Thyroid gland (tissue), 4 donors: ENCODE data around the gene GLIPR2. TPM values are rescaled to one million over a fixed set of nuclear protein-coding genes. Genes with fewer than 3 reads are reported as not detected.

ENCODE experiments used
- DNase-seq, 2 donors: peaks; one replicate each; pipeline ENCODE4 v3.0.0-alpha.2; 2019
- H3K27ac ChIP-seq, 3 donors: fragments of 200-600 bp; sonication (generic); 1 replicate in 2 of 3; 2 replicates in 1 of 3; pipeline ENCODE4 v1.5.1; 2016 to 2019; ENCODE audit warnings: mild to moderate bottlenecking in 1 of 3, moderate library complexity in 1 of 3
- H3K27me3 ChIP-seq: fragments of 200-600 bp; sonication (generic); one replicate; pipeline ENCODE4 v1.5.1; 2019
- H3K36me3 ChIP-seq, 2 donors: fragments of 200-600 bp; sonication (generic); one replicate each; pipeline ENCODE4 v1.5.1; 2016 to 2019
- H3K4me1 ChIP-seq, 2 donors: fragments of 200-600 bp; sonication (generic); one replicate each; pipeline ENCODE4 v1.5.1; 2017 to 2019
- H3K4me3 ChIP-seq, 3 donors: fragments of 200-600 bp; sonication (generic); replicated peaks in 1 of 3; 1 replicate in 2 of 3; 2 replicates in 1 of 3; pipeline ENCODE4 v1.5.1; 2016; ENCODE audit warnings: mild to moderate bottlenecking in 1 of 3
- H3K9me3 ChIP-seq: fragments of 200-600 bp; sonication (generic); one replicate; pipeline ENCODE4 v1.5.1; 2017
- CTCF ChIP-seq, 6 experiments: fragments of 200-600 bp in 3 of 6; fragments of 450-650 bp in 3 of 6; sonication (generic) in 3 of 6; IDR thresholded peaks; one replicate each; pipeline ENCODE4 v1.5.1; 2016 to 2019; ENCODE audit warnings: antibody characterized with exemption in 6 of 6, mild to moderate bottlenecking in 2 of 6, inconsistent platforms in 1 of 6, moderate library complexity in 1 of 6
- POLR2A ChIP-seq, 2 donors: fragments of 450-650 bp; IDR thresholded peaks; one replicate each; pipeline ENCODE4 v1.6.1; 2017; ENCODE audit warnings: antibody characterized with exemption in 2 of 2, mild to moderate bottlenecking in 2 of 2, moderate library complexity in 1 of 2
- WGBS, 2 donors: methylation state at CpG; one replicate each; pipeline ENCODE4 v1.1.5; 2017; 5-methylcytosine and 5-hydroxymethylcytosine counted together
- intact Hi-C: fragments of 100-400 bp; cut with DNase I; formaldehyde crosslinking; loops from one replicate; pipeline ENCODE4 v1.15.1; 2023
- total RNA-seq, 4 donors: library from RNA; depleted of rRNA; stranded (reverse); fragments of >200 nt; gene quantifications; one replicate each; pipeline ENCODE4 v1.2.3, GENCODE V29; 2016

GLIPR2 gene
- total RNA-seq, 4 donors from 2014 or later = 15.6 to 25.1 (median 20.4) TPM

DNA sequence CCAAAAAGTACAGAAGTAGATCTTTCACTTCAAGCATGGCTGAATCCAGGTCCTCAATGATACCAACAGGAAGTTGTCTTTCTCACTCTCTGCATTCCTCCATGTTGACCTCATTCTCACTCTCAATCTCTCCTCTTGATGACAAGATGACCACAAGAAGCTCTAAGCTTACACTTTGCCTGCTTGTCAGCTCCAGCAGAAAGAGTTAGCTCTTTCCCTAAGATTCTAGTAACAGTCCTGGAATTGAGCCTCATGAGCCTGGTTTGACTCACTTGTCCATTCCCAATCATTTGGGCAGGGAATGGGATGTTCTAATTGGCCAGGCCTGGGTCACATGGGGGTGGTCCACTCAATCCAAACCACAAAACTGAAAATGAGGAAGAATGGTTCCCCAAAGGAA is 50.9 kb downstream of the GLIPR2 start:
- Histone ChIP-seq H3K27ac (peak overlapping the region; percentile 6 to 56 (median 48)), H3K4me1 (peaks cover 17 to 22% of the 10 kb centered on the region in 2 donors), H3K27me3 (no peaks in the 10 kb centered on the region), H3K36me3 (no peaks in the 10 kb centered on the region), H3K9me3 (no peaks in the 10 kb centered on the region), H3K4me3 (no peak overlapping the region)
- TF ChIP-seq POLR2A (IDR thresholded peaks at IDR 0.05) = no peak
- no peak for TF ChIP-seq CTCF (IDR thresholded peaks at IDR 0.05)
- no peak for DNase-seq
- intact Hi-C loops = no loop called here

DNA sequence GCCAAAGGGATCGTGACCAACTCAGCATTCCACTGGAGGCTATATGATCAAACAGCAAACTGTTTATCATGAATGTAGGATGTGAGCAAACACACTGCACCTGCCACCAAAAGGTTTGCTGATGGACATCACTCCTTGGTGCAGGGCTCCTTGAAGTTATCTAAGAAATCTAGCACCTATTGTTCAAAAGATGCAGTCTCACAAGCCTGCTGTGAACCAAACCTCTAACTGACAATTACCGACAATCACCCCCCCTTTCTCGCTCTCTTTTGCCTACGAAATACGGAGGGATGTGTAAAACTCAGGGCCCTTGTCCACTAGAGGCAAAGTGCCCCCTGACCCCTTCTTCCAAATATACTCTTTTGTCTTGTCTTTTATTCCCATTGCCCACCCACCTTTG is 51.7 kb downstream of the GLIPR2 start:
- intact Hi-C loops = no loop called here
- 81 to 91% methylated on average over 5 of the region's 5 CpGs for WGBS, 2 donors
- H3K9me3 ChIP-seq = no peaks in the 10 kb centered on the region
- peaks cover 25 to 28% of the 10 kb centered on the region in 2 donors for H3K4me1 ChIP-seq
- no peak overlapping the region for H3K4me3 ChIP-seq
- DNase-seq = no peak
- TF ChIP-seq CTCF (IDR thresholded peaks at IDR 0.05) (no peak), POLR2A (IDR thresholded peaks at IDR 0.05) (no peak)
- H3K27me3 ChIP-seq = no peaks in the 10 kb centered on the region
- no peaks in the 10 kb centered on the region for H3K36me3 ChIP-seq
- no peak overlapping the region for H3K27ac ChIP-seq

DNA sequence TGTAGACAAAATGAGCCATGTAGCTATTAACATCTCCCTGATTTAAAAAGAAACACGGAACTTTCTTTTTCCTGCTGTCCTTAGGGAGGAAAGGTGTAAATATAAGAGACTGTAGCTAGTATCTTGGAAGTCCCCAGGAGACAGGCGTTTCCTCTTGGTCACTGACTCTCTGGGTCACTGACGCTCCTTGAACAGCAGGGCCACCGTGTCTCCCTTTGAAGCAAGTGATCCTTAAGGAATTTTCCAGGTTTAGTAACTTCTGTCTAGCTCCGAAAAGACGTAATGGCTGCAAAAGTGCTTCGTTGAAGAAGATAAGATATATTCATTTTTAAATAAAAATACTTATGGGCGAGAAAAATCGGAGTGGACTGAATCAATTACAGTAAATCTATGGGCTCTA is 53.4 kb downstream of the GLIPR2 start:
- Histone ChIP-seq H3K27me3 (no peaks in the 10 kb centered on the region), H3K4me3 (peak overlapping the region in 2 of 3 donors; percentile 43 to 84), H3K36me3 (no peaks in the 10 kb centered on the region), H3K4me1 (peaks cover 42 to 45% of the 10 kb centered on the region in 2 donors), H3K9me3 (no peaks in the 10 kb centered on the region), H3K27ac (peak overlapping the region; percentile 76 to 89 (median 88))
- WGBS, 2 donors = 7 to 10% methylated on average over 9 of the region's 9 CpGs
- peak; percentile 39 to 43 for DNase-seq
- intact Hi-C loops = no loop called here
- TF ChIP-seq POLR2A (IDR thresholded peaks at IDR 0.05) (no peak), CTCF (IDR thresholded peaks at IDR 0.05) (no peak)

DNA sequence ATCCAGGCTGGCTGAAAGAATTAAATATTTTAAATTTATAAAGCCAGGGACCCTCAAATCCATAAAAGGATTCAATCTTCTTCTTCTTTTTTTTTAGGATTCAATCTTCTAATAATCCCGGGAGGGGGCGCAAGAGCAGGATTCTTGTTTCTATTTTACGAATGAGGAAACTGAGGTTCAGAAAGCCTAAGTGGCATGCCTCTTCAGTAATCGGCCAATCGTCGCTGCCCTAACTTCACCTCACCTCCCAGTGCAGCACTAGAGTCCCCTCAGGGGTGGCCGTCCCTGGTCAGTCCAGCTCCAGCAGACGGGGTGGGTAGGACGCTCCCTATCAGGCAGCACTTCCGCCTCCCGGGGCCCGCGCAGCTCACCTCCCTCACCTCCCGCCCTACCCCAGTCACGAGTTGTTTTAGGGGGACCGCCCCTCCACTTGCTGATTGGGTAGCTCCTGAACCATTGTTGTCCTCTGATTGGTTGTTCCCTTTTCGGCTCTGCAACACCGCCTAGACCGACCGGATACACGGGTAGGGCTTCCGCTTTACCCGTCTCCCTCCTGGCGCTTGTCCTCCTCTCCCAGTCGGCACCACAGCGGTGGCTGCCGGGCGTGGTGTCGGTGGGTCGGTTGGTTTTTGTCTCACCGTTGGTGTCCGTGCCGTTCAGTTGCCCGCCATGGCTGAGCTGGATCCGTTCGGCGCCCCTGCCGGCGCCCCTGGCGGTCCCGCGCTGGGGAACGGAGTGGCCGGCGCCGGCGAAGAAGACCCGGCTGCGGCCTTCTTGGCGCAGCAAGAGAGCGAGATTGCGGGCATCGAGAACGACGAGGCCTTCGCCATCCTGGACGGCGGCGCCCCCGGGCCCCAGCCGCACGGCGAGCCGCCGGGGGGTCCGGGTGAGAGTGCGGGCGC is 54.1 kb downstream of the GLIPR2 start, which contains the start of gene CLTA:
TSS of gene CLTA (plus strand) at position 534 of the 902 bp plus-strand sequence. CDS start at position 670, 136 bp downstream.
- DNase-seq = peak; percentile 98 to 99
- peak within 1 kb of the TSS; percentile 76 to 89 (median 88) for H3K27ac ChIP-seq
- no peaks in the 10 kb centered on the region for H3K9me3 ChIP-seq
- peak within 1 kb of the TSS; percentile 79 to 92 (median 84) for H3K4me3 ChIP-seq
- intact Hi-C loops = no loop called here
- peaks cover 44 to 45% of the 10 kb centered on the region in 2 donors for H3K4me1 ChIP-seq
- H3K36me3 ChIP-seq = peaks cover 0 to 3% of the 10 kb centered on the region in 2 donors
- TF ChIP-seq CTCF (IDR thresholded peaks at IDR 0.05) = peak in 4 of 6 experiments; percentile 28 to 57 (median 47)
- peak; percentile 49 to 93 for TF ChIP-seq POLR2A (IDR thresholded peaks at IDR 0.05)
- whole genome bisulfite sequencing, 2 donors = 0% methylated on average over 8 to 48 of the region's 68 CpGs
- no peaks in the 10 kb centered on the region for H3K27me3 ChIP-seq

- no peaks in the 10 kb centered on the region for H3K9me3 ChIP-seq
- no peaks in the 10 kb centered on the region for H3K27me3 ChIP-seq
- no peak for TF ChIP-seq POLR2A (IDR thresholded peaks at IDR 0.05)
- no peak for TF ChIP-seq CTCF (IDR thresholded peaks at IDR 0.05)
- peaks cover 44 to 45% of the 10 kb centered on the region in 2 donors for H3K4me1 ChIP-seq
- DNase-seq = peak; percentile 45 to 48
- 0 to 1% methylated on average over 11 to 17 of the region's 18 CpGs for WGBS, 2 donors
- intact Hi-C loops = no loop called here
- H3K36me3 ChIP-seq = peaks cover 0 to 5% of the 10 kb centered on the region in 2 donors
- peak overlapping the region; percentile 68 to 88 (median 76) for H3K27ac ChIP-seq
- peak overlapping the region; percentile 79 to 92 (median 84) for H3K4me3 ChIP-seq
Measured at GRCh38 chr9:36191290-36191645, 54.7 kb downstream of the GLIPR2 start.
